A549 (cell line): ENCODE results near the gene PRLHR. TPM values are rescaled to one million over a fixed set of nuclear protein-coding genes. Genes with fewer than 3 reads are reported as not detected.
A peak's percentile ranks its signal among the peaks of the same experiment; 100 is the strongest.

Source experiments
- ATAC-seq, 2 experiments: fragments of 200-7000 bp in 1 of 2; fragments of >200 bp in 1 of 2; cut with Nextera tagmentation in 1 of 2; cut with Tn5 transposase in 1 of 2; 3 replicates each; pipeline versions ENCODE4 v1.8.0 to v1.9.1; 2018 to 2020; ENCODE audit warnings: mild to moderate bottlenecking in 1 of 2, moderate library complexity in 1 of 2
- CTCF ChIA-PET: fragments of 300-600 bp; sonication (Branson Sonifier 250); formaldehyde crosslinking; extraction: SDS; loops from one replicate; lab custom pipeline; 2021; ENCODE audit warnings: antibody characterized with exemption, inconsistent platforms; lab: Yijun Ruan, JAX
- POLR2A ChIA-PET: fragments of 350-600 bp; formaldehyde crosslinking; extraction: SDS; loops from one replicate; lab custom pipeline; 2021; ENCODE audit warnings: antibody characterized with exemption, inconsistent platforms; lab: Yijun Ruan, JAX
- DNase-seq, 2 experiments: peaks; one replicate each; pipeline versions ENCODE4 v3.0.0 to v3.0.0-alpha.2; 2011 to 2016; ENCODE audit warnings: low read depth in 1 of 2, low spot score in 1 of 2
- FAIRE-seq: peaks from 2 replicates; lab custom pipeline; 2011; peaks lifted over from hg19 to GRCh38; lab: Jason Lieb, UNC
- H3K27ac ChIP-seq, 2 experiments: fragments of >200 bp; sonication (Bioruptor Twin); formaldehyde crosslinking; 3 replicates each; pipeline ENCODE4 v1.5.1; 2016 to 2017
- H3K4me1 ChIP-seq: fragments of >200 bp; sonication (Bioruptor Twin); formaldehyde crosslinking; 3 replicates; pipeline ENCODE4 v1.6.1; 2016
- H3K4me2 ChIP-seq: fragments of >200 bp; sonication (Bioruptor Twin); formaldehyde crosslinking; 3 replicates; pipeline ENCODE4 v1.6.1; 2016
- H3K4me3 ChIP-seq: fragments of >200 bp; sonication (Bioruptor Twin); formaldehyde crosslinking; 3 replicates; pipeline ENCODE4 v1.5.1; 2016
- H3K9me3 ChIP-seq: fragments of >200 bp; sonication (Bioruptor Twin); formaldehyde crosslinking; 3 replicates; pipeline ENCODE4 v1.6.1; 2016
- BCL3 ChIP-seq: fragments of >200 bp; sonication (Bioruptor Twin); formaldehyde crosslinking; IDR thresholded peaks from 3 replicates; pipeline ENCODE4 v1.6.1; 2016
- EHMT2 ChIP-seq: fragments of 200-600 bp; sonication (generic); IDR thresholded peaks from 2 replicates; pipeline ENCODE4 v1.6.1; 2016; ENCODE audit warnings: antibody characterized with exemption, low read depth, mild to moderate bottlenecking, moderate library complexity
- EP300 ChIP-seq, 2 experiments: fragments of >200 bp; sonication (Bioruptor Twin); formaldehyde crosslinking; IDR thresholded peaks; 2 replicates in 1 of 2; 3 replicates in 1 of 2; pipeline ENCODE4 v1.6.1; 2016 to 2017
- FOSL2 ChIP-seq, 2 experiments: fragments of 450-650 bp in 1 of 2; fragments of >200 bp in 1 of 2; sonication (Bioruptor Twin) in 1 of 2; formaldehyde crosslinking; IDR thresholded peaks; 2 replicates each; pipeline versions ENCODE4 v1.5.0 to v1.6.1; 2016 to 2020; ENCODE audit warnings: mild to moderate bottlenecking in 1 of 2, moderate library complexity in 1 of 2
- MAX ChIP-seq: IDR thresholded peaks from 2 replicates; pipeline ENCODE4 v1.6.1; 2012
- MAZ ChIP-seq: fragments of 150-350 bp; IDR thresholded peaks from 2 replicates; pipeline ENCODE4 v1.6.1; 2014; ENCODE audit warnings: antibody characterized with exemption, low read depth, low read length, borderline replicate concordance
- MYC ChIP-seq: IDR thresholded peaks from 2 replicates; pipeline ENCODE4 v1.6.1; 2012; ENCODE audit warnings: mild to moderate bottlenecking, inconsistent platforms, low read length, improper control_type of control experiment, borderline replicate concordance
- POLR2AphosphoS2 ChIP-seq: conservative IDR thresholded peaks from 2 replicates; pipeline ENCODE4 v1.6.1; 2012; ENCODE audit warnings: low read length, improper control_type of control experiment, inconsistent platforms
- RCOR1 ChIP-seq: fragments of 150-350 bp; IDR thresholded peaks from 2 replicates; pipeline ENCODE4 v1.6.1; 2014; ENCODE audit warnings: antibody characterized with exemption, low read length, low read depth
- SMC3 ChIP-seq: fragments of >200 bp; sonication (Bioruptor Twin); formaldehyde crosslinking; IDR thresholded peaks from 3 replicates; pipeline ENCODE4 v1.6.1; 2018; ENCODE audit warnings: inconsistent platforms
- ZFP36 ChIP-seq: fragments of 450-650 bp; IDR thresholded peaks from 2 replicates; pipeline ENCODE4 v1.6.1; 2014; ENCODE audit warnings: borderline replicate concordance; ENCODE audit not compliant: partially characterized antibody
- WGBS: methylation state at CpG from one replicate; pipeline ENCODE4 v1.1.6; 2017; ENCODE audit errors: missing lambda C conversion rate; 5-methylcytosine and 5-hydroxymethylcytosine counted together
- polyA plus RNA-seq, 4 experiments: library from polyadenylated mRNA; depleted of rRNA in 3 of 4; stranded (reverse); fragments of >200 nt; fragmentation: RNase III in 1 of 4; extraction: RNeasy Plus Mini Kit Qiagen cat#74134 plus additional on column Dnase treatment in 1 of 4; gene quantifications; 2 replicates in 3 of 4; 3 replicates in 1 of 4; pipeline ENCODE4 v1.2.3, GENCODE V29; 2011 to 2017
- TF ChIP-seq, protein P1 (sequence below): fragments of 150-350 bp; IDR thresholded peaks from 2 replicates; pipeline ENCODE4 v1.6.1; 2014; ENCODE audit warnings: low read depth, mild to moderate bottlenecking, low read length
- TF ChIP-seq, protein P2 (sequence below): fragments of 450-650 bp; IDR thresholded peaks from 2 replicates; pipeline ENCODE4 v1.6.1; 2014; ENCODE audit warnings: antibody characterized with exemption
- TF ChIP-seq, protein P3 (sequence below): IDR thresholded peaks from 2 replicates; pipeline ENCODE4 v1.6.1; 2012; ENCODE audit warnings: low read depth, borderline replicate concordance
- TF ChIP-seq, protein P4 (sequence below): fragments of 200-600 bp; sonication (generic); IDR thresholded peaks from 2 replicates; pipeline ENCODE4 v1.6.1; 2016; ENCODE audit warnings: antibody characterized with exemption, mild to moderate bottlenecking, moderate library complexity

The PRLHR gene
- polyA plus RNA-seq, 2 of the 4 experiments (the other 2 are of a cell fraction): not detected

DNA sequence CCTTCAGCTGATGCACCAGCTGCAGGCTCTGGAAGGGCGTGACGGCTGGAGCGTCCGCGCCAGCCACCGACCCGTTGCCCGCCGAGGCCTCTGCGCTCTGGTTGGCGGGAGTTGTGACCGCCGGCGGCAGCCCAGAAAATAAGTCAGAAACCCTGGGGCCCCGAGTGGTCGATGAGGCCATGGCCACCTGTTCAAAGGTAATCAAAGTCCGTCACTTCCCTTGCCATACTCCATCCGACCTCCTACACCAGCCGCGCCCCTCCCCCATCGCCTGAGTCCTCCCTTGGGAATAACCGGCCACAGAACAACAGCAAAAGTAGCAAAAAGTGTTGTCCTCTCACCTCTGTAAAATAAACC is 406 bp downstream of the PRLHR start (continued):
- no peak for TF ChIP-seq MAZ
- TF ChIP-seq, all 56 proteins: peak for 0

DNA sequence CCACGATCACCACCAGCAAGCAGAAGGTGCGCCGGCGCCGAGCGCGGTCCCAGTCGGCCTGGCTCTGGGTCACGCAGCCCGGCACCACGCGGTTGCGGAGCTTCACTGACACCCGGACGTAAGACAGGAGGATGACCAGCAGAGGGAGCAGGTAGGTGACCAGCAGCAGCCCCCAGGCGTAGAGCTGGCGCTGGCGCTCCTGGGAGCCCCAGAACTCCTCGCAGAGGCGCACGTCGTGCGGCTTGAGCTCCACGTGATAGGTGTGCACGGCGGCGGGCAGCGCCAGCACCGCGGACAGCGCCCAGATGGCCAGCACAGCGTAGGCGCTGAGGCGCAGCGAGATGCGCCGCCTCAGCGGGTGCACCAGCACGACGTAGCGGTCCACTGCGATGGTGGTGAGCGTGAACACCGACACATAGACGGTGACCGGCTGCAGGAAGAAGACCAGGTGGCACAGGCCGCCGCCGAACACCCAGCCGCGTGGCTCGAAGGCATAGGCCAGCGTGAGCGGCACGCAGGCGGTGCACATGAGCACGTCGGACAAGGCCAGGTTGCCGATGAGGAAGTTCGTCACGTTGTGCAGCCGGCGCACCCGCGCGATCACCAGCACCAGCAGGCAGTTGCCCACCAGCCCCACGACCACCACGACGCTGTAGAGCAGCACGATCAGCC is 920 bp downstream of the PRLHR start:
- H3K27ac ChIP-seq: no peak overlapping the region
- no peak overlapping the region for H3K4me3 ChIP-seq
- TF ChIP-seq ZFP36 (no peak), EP300 (IDR thresholded peaks at IDR 0.05) (no peak), POLR2AphosphoS2 (no peak), FOSL2 (IDR thresholded peaks at IDR 0.05) (no peak), FOSL2 (CRISPR knock-in tag; IDR thresholded peaks at IDR 0.05) (no peak), MYC (no peak), SMC3 (peak; percentile 36; the same call in 2 of the 3 replicates), EHMT2 (0 out of 2 replicates have a peak, but pooled peaks have one; percentile 36), MAX (peak; percentile 64), BCL3 (no peak), RCOR1 (no peak)
- TF ChIP-seq, protein P1, sequence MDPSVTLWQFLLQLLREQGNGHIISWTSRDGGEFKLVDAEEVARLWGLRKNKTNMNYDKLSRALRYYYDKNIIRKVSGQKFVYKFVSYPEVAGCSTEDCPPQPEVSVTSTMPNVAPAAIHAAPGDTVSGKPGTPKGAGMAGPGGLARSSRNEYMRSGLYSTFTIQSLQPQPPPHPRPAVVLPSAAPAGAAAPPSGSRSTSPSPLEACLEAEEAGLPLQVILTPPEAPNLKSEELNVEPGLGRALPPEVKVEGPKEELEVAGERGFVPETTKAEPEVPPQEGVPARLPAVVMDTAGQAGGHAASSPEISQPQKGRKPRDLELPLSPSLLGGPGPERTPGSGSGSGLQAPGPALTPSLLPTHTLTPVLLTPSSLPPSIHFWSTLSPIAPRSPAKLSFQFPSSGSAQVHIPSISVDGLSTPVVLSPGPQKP: no peak
- TF ChIP-seq, protein P2, sequence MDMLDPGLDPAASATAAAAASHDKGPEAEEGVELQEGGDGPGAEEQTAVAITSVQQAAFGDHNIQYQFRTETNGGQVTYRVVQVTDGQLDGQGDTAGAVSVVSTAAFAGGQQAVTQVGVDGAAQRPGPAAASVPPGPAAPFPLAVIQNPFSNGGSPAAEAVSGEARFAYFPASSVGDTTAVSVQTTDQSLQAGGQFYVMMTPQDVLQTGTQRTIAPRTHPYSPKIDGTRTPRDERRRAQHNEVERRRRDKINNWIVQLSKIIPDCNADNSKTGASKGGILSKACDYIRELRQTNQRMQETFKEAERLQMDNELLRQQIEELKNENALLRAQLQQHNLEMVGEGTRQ: peak; percentile 36; the same call in 1 of the 2 replicates
- TF ChIP-seq, protein P3, sequence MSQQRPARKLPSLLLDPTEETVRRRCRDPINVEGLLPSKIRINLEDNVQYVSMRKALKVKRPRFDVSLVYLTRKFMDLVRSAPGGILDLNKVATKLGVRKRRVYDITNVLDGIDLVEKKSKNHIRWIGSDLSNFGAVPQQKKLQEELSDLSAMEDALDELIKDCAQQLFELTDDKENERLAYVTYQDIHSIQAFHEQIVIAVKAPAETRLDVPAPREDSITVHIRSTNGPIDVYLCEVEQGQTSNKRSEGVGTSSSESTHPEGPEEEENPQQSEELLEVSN: no peak
- TF ChIP-seq, protein P4, sequence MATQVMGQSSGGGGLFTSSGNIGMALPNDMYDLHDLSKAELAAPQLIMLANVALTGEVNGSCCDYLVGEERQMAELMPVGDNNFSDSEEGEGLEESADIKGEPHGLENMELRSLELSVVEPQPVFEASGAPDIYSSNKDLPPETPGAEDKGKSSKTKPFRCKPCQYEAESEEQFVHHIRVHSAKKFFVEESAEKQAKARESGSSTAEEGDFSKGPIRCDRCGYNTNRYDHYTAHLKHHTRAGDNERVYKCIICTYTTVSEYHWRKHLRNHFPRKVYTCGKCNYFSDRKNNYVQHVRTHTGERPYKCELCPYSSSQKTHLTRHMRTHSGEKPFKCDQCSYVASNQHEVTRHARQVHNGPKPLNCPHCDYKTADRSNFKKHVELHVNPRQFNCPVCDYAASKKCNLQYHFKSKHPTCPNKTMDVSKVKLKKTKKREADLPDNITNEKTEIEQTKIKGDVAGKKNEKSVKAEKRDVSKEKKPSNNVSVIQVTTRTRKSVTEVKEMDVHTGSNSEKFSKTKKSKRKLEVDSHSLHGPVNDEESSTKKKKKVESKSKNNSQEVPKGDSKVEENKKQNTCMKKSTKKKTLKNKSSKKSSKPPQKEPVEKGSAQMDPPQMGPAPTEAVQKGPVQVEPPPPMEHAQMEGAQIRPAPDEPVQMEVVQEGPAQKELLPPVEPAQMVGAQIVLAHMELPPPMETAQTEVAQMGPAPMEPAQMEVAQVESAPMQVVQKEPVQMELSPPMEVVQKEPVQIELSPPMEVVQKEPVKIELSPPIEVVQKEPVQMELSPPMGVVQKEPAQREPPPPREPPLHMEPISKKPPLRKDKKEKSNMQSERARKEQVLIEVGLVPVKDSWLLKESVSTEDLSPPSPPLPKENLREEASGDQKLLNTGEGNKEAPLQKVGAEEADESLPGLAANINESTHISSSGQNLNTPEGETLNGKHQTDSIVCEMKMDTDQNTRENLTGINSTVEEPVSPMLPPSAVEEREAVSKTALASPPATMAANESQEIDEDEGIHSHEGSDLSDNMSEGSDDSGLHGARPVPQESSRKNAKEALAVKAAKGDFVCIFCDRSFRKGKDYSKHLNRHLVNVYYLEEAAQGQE: peak; percentile 83
- WGBS: 72% methylated on average over 31 of the region's 70 CpGs
- peak; percentile 53 to 56 for DNase-seq
- H3K4me1 ChIP-seq: no peaks in the 10 kb centered on the region
- H3K9me3 ChIP-seq: no peaks in the 10 kb centered on the region
- ChIA-PET POLR2A (no interaction called here), CTCF (interaction anchor here (0.9 to 2.2 kb wide), 10 partner anchors 11 to 294 kb away, joined by 3 to 10 read pairs (median 4); no protein-coding TSS in a partner anchor)
- ATAC-seq: peak; percentile 64 to 89
- no peak for FAIRE-seq
- H3K4me2 ChIP-seq: no peak overlapping the region
